Measurements from ENCODE around the gene ZFAND3. TPM values are rescaled to one million over a fixed set of nuclear protein-coding genes. Genes with fewer than 3 reads are reported as not detected.
"Not testable (repeated sequence)": the region's sequence is repeated elsewhere in the genome, so short reads cannot be mapped to it uniquely, and the experiment has no call there.

The ZFAND3 gene
- polyA plus RNA-seq, 1 of the 3 experiments (the other 2 are of a cell fraction), result 16.7 TPM

DNA sequence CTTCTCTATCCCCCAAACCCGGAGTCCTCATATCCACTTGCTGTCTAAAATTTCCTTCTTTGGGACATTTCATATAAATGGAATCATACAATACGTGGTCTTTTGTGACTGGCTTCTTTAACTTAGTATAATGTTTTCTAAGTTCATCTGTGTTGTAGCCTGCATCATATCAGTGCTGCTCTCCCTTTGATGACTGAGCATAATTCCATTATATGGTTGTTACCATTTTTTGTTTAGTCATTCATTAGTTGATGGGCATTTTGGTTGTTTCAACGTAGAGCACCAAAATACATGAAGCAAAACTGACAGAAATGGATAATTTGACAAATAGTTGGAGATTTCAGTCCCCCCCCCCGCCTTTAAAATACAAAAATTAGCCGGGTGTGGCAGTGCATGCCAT, 71.5 kb downstream of the ZFAND3 start (continued):
- TF ChIP-seq, protein P1, sequence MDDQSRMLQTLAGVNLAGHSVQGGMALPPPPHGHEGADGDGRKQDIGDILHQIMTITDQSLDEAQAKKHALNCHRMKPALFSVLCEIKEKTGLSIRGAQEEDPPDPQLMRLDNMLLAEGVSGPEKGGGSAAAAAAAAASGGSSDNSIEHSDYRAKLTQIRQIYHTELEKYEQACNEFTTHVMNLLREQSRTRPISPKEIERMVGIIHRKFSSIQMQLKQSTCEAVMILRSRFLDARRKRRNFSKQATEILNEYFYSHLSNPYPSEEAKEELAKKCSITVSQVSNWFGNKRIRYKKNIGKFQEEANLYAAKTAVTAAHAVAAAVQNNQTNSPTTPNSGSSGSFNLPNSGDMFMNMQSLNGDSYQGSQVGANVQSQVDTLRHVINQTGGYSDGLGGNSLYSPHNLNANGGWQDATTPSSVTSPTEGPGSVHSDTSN (IDR thresholded peaks at IDR 0.05), result no peak
- no peak for TF ChIP-seq TEAD4 (IDR thresholded peaks at IDR 0.05; ENCODE audit: borderline replicate concordance, insufficient read depth)
- TF ChIP-seq, protein P2, sequence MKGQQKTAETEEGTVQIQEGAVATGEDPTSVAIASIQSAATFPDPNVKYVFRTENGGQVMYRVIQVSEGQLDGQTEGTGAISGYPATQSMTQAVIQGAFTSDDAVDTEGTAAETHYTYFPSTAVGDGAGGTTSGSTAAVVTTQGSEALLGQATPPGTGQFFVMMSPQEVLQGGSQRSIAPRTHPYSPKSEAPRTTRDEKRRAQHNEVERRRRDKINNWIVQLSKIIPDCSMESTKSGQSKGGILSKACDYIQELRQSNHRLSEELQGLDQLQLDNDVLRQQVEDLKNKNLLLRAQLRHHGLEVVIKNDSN (IDR thresholded peaks at IDR 0.05; ENCODE audit: borderline replicate concordance, low read depth), result no peak
- TF ChIP-seq, protein P3, sequence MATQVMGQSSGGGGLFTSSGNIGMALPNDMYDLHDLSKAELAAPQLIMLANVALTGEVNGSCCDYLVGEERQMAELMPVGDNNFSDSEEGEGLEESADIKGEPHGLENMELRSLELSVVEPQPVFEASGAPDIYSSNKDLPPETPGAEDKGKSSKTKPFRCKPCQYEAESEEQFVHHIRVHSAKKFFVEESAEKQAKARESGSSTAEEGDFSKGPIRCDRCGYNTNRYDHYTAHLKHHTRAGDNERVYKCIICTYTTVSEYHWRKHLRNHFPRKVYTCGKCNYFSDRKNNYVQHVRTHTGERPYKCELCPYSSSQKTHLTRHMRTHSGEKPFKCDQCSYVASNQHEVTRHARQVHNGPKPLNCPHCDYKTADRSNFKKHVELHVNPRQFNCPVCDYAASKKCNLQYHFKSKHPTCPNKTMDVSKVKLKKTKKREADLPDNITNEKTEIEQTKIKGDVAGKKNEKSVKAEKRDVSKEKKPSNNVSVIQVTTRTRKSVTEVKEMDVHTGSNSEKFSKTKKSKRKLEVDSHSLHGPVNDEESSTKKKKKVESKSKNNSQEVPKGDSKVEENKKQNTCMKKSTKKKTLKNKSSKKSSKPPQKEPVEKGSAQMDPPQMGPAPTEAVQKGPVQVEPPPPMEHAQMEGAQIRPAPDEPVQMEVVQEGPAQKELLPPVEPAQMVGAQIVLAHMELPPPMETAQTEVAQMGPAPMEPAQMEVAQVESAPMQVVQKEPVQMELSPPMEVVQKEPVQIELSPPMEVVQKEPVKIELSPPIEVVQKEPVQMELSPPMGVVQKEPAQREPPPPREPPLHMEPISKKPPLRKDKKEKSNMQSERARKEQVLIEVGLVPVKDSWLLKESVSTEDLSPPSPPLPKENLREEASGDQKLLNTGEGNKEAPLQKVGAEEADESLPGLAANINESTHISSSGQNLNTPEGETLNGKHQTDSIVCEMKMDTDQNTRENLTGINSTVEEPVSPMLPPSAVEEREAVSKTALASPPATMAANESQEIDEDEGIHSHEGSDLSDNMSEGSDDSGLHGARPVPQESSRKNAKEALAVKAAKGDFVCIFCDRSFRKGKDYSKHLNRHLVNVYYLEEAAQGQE (IDR thresholded peaks at IDR 0.05; ENCODE audit: low read depth, low read length), result no peak

DNA sequence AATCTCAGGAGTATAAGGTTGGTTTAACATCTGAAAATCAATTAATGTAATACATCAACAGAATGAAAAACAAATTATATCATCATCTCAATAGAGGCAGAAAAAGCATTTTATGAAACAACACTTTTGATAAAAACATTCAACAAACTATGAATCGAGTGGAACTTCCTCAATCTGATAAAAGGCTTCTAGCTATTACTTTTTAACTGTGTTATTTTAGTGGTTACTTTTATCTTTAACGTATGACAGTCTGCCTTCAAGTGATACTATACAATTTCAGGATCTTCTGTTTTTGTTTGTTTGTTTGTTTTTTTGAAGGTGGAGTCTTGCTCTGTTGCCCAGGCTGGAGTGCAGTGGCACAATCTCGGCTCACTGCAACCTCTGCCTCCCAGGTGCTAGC, 73.7 kb downstream of the ZFAND3 start:
- Histone ChIP-seq H3K9ac (no peak overlapping the region), H3K9me3 (no peaks in the 10 kb centered on the region), H3K27me3 (ENCODE audit: insufficient read depth) (no peaks in the 10 kb centered on the region), H3K27ac (ENCODE audit: low read depth in 2 of 2, low read length in 1 of 2) (no peak overlapping the region), H3K79me2 (ENCODE audit: insufficient read depth) (peaks cover 96% of the 10 kb centered on the region), H4K20me1 (ENCODE audit: insufficient read depth) (peaks cover 71% of the 10 kb centered on the region), H3F3A (replicated peaks; ENCODE audit: insufficient read depth) (peaks cover 22% of the 10 kb centered on the region), H3K4me2 (no peak overlapping the region), H3K4me1 (ENCODE audit: control insufficient read depth in 1 of 2, insufficient read depth in 2 of 2, low read depth in 1 of 2, low read length in 1 of 2) (peaks cover 5 to 10% of the 10 kb centered on the region in 2 experiments; a peak in 3 of 4 replicates), H3K36me3 (replicated peaks in 1 of 2; ENCODE audit: control insufficient read depth in 1 of 2, insufficient read depth in 2 of 2, low read length in 1 of 2) (peaks cover 0 to 13% of the 10 kb centered on the region in 2 experiments), H3K9me2 (no peaks in the 10 kb centered on the region), H3K4me3 (ENCODE audit: low read depth in 2 of 2, low read length in 1 of 2) (no peak overlapping the region), H2AFZ (ENCODE audit: low read depth) (no peak overlapping the region)
- CTCF ChIA-PET, result interaction anchor here (1.3 kb wide), 1 partner anchor 10 kb away, joined by 5 read pairs; no protein-coding TSS in a partner anchor
- POLR2A ChIA-PET, result no interaction called here
- DNase-seq, result no peak
- WGBS (ENCODE audit: low lambda C conversion rate), result 93% methylated on average over 3 of the region's 3 CpGs
- TF ChIP-seq RXRA (IDR thresholded peaks at IDR 0.05; ENCODE audit: borderline replicate concordance, low read depth) (no peak), FOXM1 (IDR thresholded peaks at IDR 0.05; ENCODE audit: low read depth) (no peak)
- TF ChIP-seq, protein P4, sequence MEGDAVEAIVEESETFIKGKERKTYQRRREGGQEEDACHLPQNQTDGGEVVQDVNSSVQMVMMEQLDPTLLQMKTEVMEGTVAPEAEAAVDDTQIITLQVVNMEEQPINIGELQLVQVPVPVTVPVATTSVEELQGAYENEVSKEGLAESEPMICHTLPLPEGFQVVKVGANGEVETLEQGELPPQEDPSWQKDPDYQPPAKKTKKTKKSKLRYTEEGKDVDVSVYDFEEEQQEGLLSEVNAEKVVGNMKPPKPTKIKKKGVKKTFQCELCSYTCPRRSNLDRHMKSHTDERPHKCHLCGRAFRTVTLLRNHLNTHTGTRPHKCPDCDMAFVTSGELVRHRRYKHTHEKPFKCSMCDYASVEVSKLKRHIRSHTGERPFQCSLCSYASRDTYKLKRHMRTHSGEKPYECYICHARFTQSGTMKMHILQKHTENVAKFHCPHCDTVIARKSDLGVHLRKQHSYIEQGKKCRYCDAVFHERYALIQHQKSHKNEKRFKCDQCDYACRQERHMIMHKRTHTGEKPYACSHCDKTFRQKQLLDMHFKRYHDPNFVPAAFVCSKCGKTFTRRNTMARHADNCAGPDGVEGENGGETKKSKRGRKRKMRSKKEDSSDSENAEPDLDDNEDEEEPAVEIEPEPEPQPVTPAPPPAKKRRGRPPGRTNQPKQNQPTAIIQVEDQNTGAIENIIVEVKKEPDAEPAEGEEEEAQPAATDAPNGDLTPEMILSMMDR (IDR thresholded peaks at IDR 0.05), result no peak

DNA sequence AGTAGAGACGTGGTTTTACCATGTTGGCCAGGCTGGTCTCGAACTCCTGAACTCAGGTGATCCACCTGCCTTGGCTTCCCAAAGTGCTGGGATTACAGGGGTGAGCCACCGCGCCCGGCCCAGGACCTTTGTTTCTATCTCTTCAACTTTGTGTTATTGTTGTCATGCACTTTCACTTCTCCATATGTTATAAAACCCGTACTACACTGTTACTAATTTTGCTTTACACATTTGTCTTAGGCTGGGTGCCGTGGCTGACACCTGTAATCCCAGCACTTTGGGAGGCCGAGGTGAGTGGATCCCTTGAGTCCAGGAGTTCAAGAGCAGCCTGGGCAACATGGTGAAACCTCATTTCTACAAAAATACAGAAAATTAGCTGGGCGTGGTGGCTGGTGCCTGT, 74.2 kb downstream of the ZFAND3 start:
- DNase-seq; H3K27ac ChIP-seq (ENCODE audit: low read depth in 2 of 2, low read length in 1 of 2); H2AFZ ChIP-seq (ENCODE audit: low read depth); H3K9me2 ChIP-seq; H3K27me3 ChIP-seq (ENCODE audit: insufficient read depth); H3K9ac ChIP-seq; H3K9me3 ChIP-seq; POLR2A ChIA-PET; H3K4me2 ChIP-seq; H3K4me1 ChIP-seq (ENCODE audit: control insufficient read depth in 1 of 2, insufficient read depth in 2 of 2, low read depth in 1 of 2, low read length in 1 of 2); H3K4me3 ChIP-seq (ENCODE audit: low read depth in 2 of 2, low read length in 1 of 2): not testable (repeated sequence)
- CTCF ChIA-PET, result interaction anchor here (1.3 kb wide), 1 partner anchor 9 kb away, joined by 5 read pairs; no protein-coding TSS in a partner anchor
- Histone ChIP-seq H3K79me2 (ENCODE audit: insufficient read depth) (peaks cover 96% of the 10 kb centered on the region), H4K20me1 (ENCODE audit: insufficient read depth) (peaks cover 71% of the 10 kb centered on the region), H3K36me3 (replicated peaks in 1 of 2; ENCODE audit: control insufficient read depth in 1 of 2, insufficient read depth in 2 of 2, low read length in 1 of 2) (peaks cover 0 to 13% of the 10 kb centered on the region in 2 experiments), H3F3A (replicated peaks; ENCODE audit: insufficient read depth) (peaks cover 17% of the 10 kb centered on the region)
- 86% methylated on average over 9 of the region's 9 CpGs for WGBS (ENCODE audit: low lambda C conversion rate)

Data from SK-N-SH (cell line).